Colonic mucosa (tissue), 4 donors: ENCODE data around the gene SHLD3. TPM values are rescaled to one million over a fixed set of nuclear protein-coding genes. Genes with fewer than 3 reads are reported as not detected.
A peak's percentile ranks its signal among the peaks of the same experiment; 100 is the strongest.
"Not testable (repeated sequence)": the region's sequence is repeated elsewhere in the genome, so short reads cannot be mapped to it uniquely, and the experiment has no call there.

Source experiments
- DNase-seq: peaks from one replicate; pipeline ENCODE4 v3.0.0-alpha.2; 2020
- H3K27ac ChIP-seq: fragments of 200-600 bp; one replicate; pipeline ENCODE4 v1.8.0; 2021
- H3K27me3 ChIP-seq: fragments of 200-600 bp; one replicate; pipeline ENCODE4 v1.8.0; 2021
- H3K36me3 ChIP-seq: fragments of 200-600 bp; one replicate; pipeline ENCODE4 v1.8.0; 2021
- H3K4me1 ChIP-seq: fragments of 200-600 bp; one replicate; pipeline ENCODE4 v1.8.0; 2021; ENCODE audit warnings: mild to moderate bottlenecking
- H3K4me3 ChIP-seq: fragments of 200-600 bp; one replicate; pipeline ENCODE4 v1.8.0; 2021
- H3K9ac ChIP-seq, 2 donors: one replicate each; pipeline ENCODE4 v1.7.0; 2013; ENCODE audit warnings: control low read depth in 2 of 2, low read depth in 2 of 2, low read length in 2 of 2
- H3K9me3 ChIP-seq: fragments of 200-600 bp; one replicate; pipeline ENCODE4 v1.8.0; 2021
- CTCF ChIP-seq: fragments of 200-600 bp; IDR thresholded peaks from one replicate; pipeline ENCODE4 v1.8.0; 2022; ENCODE audit warnings: antibody characterized with exemption, mild to moderate bottlenecking
- intact Hi-C: fragments of 100-400 bp; cut with DNase I; formaldehyde crosslinking; loops from one replicate; pipeline ENCODE4 v1.14.1; 2022
- total RNA-seq, 2 donors: library from RNA; stranded (reverse); fragmentation: NEBNext Ultra II Directional in 1 of 2; extraction: Animal tissue kit (Norgen Biotek cat#: 25700) in 1 of 2; gene quantifications; one replicate each; pipeline ENCODE4 v1.2.1, GENCODE V29; 2021
- donor health status: healthy.
- donor health status: DM: no; HTN: no; CAD: no.
- donor health status: DM: no; HTN: no; CAD: no.

The SHLD3 gene, protein sequence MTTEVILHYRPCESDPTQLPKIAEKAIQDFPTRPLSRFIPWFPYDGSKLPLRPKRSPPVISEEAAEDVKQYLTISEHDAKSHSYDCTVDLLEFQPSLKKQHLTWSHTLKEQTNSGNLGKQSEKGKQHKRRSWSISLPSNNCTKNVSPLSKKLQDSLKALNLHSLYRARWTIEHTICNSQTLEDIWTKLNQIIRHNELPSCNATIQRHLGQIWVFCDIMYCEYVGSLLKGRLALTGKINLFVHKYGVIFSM
- 1 to 10 TPM; 3.1 to 3.9 TPM for total RNA-seq

- intact Hi-C loops = loop anchor here (10.0 kb wide), 1 partner anchor 60 kb away; the partner anchor contains the start of genes CENPK and PPWD1
- DNase-seq = peak; percentile 92
- Histone ChIP-seq H3K9me3 (no peaks in the 10 kb centered on the region), H3K4me3 (peak within 1 kb of the TSS; percentile 75), H3K27me3 (no peaks in the 10 kb centered on the region), H3K36me3 (no peaks in the 10 kb centered on the region), H3K4me1 (peaks cover 18% of the 10 kb centered on the region), H3K9ac (peak within 1 kb of the TSS; percentile 84 to 86), H3K27ac (peak within 1 kb of the TSS; percentile 81)
- TF ChIP-seq CTCF = no peak
Measured at GRCh38 chr5:65624571-65625555, at the start of gene SHLD3, which contains the start of gene TRAPPC13. TSS of gene SHLD3 (plus strand) at chr5:65625027. CDS start at chr5:65629588, 4,561 bp downstream. TSS of gene TRAPPC13 (plus strand) at chr5:65625027. CDS start at chr5:65625061, 34 bp downstream.

GRCh38 chr5:65577141-65577540, 47.7 kb upstream of the SHLD3 start:
- Histone ChIP-seq H3K36me3 (no peaks in the 10 kb centered on the region), H3K4me1 (no peaks in the 10 kb centered on the region), H3K9ac (no peak overlapping the region), H3K4me3 (no peak overlapping the region), H3K27ac (no peak overlapping the region), H3K9me3 (no peaks in the 10 kb centered on the region), H3K27me3 (no peaks in the 10 kb centered on the region)
- DNase-seq = no peak
- intact Hi-C loops = no loop called here
- TF ChIP-seq CTCF = no peak

DNA sequence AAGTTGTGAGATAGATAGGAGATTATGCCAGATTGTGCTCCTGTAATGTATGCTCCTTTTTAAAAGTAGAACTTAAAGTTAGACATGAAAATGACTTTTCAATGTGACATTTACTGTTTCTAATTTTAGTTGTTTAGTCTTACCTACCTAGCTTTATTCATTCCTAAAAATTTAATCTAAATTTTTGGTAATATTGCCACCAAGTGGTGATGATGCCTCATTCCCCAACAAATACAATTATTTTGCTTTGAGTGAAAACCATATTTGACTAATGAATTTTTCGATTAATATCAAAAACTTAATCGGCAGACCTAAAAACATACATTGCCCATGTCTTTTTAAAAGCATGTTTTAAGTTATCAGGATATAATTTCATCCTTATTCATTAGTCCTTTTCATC, 36.1 kb upstream of the SHLD3 start:
- no peak for DNase-seq
- no peak overlapping the region for H3K9ac ChIP-seq
- peaks cover 9% of the 10 kb centered on the region for H3K36me3 ChIP-seq
- no peaks in the 10 kb centered on the region for H3K27me3 ChIP-seq
- no peaks in the 10 kb centered on the region for H3K4me1 ChIP-seq
- TF ChIP-seq CTCF = no peak
- H3K4me3 ChIP-seq = no peak overlapping the region
- H3K9me3 ChIP-seq = no peaks in the 10 kb centered on the region
- H3K27ac ChIP-seq = no peak overlapping the region
- intact Hi-C loops = no loop called here

GRCh38 chr5:65601761-65602160, 23.1 kb upstream of the SHLD3 start:
- H3K9ac ChIP-seq, intact Hi-C loops, H3K9me3 ChIP-seq, H3K4me1 ChIP-seq, H3K27ac ChIP-seq, DNase-seq, H3K27me3 ChIP-seq, H3K4me3 ChIP-seq, H3K36me3 ChIP-seq: not testable (repeated sequence)

DNA sequence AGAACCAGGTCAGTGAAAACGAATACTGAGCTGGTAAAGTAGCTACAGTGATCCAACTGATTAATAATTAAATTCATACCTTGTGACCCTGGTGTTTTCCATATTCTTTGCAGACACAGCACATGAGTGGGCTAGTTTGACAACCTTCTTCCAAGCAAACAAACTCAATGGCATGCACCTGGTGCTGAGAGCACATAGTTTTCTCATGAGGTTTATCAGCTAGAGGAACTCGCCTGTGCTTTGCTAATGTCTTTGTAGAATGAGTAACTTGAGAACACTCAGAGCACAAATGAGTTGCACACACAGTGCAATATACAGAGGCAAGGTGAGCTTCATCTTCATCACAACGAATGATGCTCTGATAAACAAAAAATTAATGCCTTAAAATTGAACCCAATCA, 13.3 kb upstream of the SHLD3 start:
- H3K9ac ChIP-seq = no peak overlapping the region
- no peak for TF ChIP-seq CTCF
- no peaks in the 10 kb centered on the region for H3K4me1 ChIP-seq
- H3K36me3 ChIP-seq = peaks cover 4% of the 10 kb centered on the region
- H3K27ac ChIP-seq = no peak overlapping the region
- no peak overlapping the region for H3K4me3 ChIP-seq
- DNase-seq = no peak
- intact Hi-C loops = no loop called here
- no peaks in the 10 kb centered on the region for H3K27me3 ChIP-seq
- no peaks in the 10 kb centered on the region for H3K9me3 ChIP-seq
